Transverse colon (tissue), 4 donors: ENCODE results near the gene SMG6. TPM values are rescaled to one million over a fixed set of nuclear protein-coding genes. Genes with fewer than 3 reads are reported as not detected.

Source experiments
- DNase-seq: peaks from one replicate; pipeline ENCODE4 v3.0.0-alpha.2; 2019
- H3K27ac ChIP-seq, 4 donors: fragments of 200-600 bp; sonication (generic); 2 replicates each; pipeline ENCODE4 v1.5.1; 2016 to 2018; ENCODE audit warnings: inconsistent platforms in 4 of 4
- H3K27me3 ChIP-seq: fragments of 200-600 bp; sonication (generic); 2 replicates; pipeline ENCODE4 v1.5.1; 2017; ENCODE audit warnings: inconsistent platforms
- H3K36me3 ChIP-seq, 4 donors: fragments of 200-600 bp; sonication (generic); 2 replicates each; pipeline ENCODE4 v1.5.1; 2017 to 2019; ENCODE audit warnings: inconsistent platforms in 4 of 4
- H3K4me1 ChIP-seq, 4 donors: fragments of 200-600 bp; sonication (generic); 2 replicates each; pipeline ENCODE4 v1.5.1; 2017 to 2020; ENCODE audit warnings: inconsistent platforms in 4 of 4
- H3K4me3 ChIP-seq, 4 donors: fragments of 200-600 bp; sonication (generic); 1 replicate in 1 of 4; 2 replicates in 3 of 4; pipeline versions ENCODE4 v1.5.1 to v1.6.1; 2017 to 2019; ENCODE audit warnings: inconsistent platforms in 4 of 4
- H3K9me3 ChIP-seq, 2 donors: fragments of 200-600 bp; sonication (generic); 2 replicates each; pipeline ENCODE4 v1.5.1; 2017 to 2019; ENCODE audit warnings: inconsistent platforms in 2 of 2
- CTCF ChIP-seq, 5 experiments: fragments of 200-600 bp in 3 of 5; fragments of 450-650 bp in 2 of 5; sonication (generic) in 3 of 5; IDR thresholded peaks; 1 replicate in 2 of 5; 2 replicates in 3 of 5; pipeline ENCODE4 v1.5.1; 2016 to 2017; ENCODE audit warnings: antibody characterized with exemption in 5 of 5, inconsistent platforms in 3 of 5, mild to moderate bottlenecking in 2 of 5, moderate library complexity in 1 of 5
- EP300 ChIP-seq: sonication (generic); formaldehyde crosslinking; IDR thresholded peaks from one replicate; pipeline ENCODE4 v1.6.1; 2017; ENCODE audit warnings: antibody characterized with exemption, low read depth
- POLR2A ChIP-seq: fragments of 450-650 bp; IDR thresholded peaks from one replicate; pipeline ENCODE4 v1.6.1; 2016; ENCODE audit warnings: antibody characterized with exemption, mild to moderate bottlenecking, moderate library complexity
- POLR2AphosphoS5 ChIP-seq, 3 donors: sonication (generic); formaldehyde crosslinking; IDR thresholded peaks; one replicate each; pipeline ENCODE4 v1.6.1; 2016; ENCODE audit warnings: antibody characterized with exemption in 3 of 3
- WGBS, 2 donors: methylation state at CpG; one replicate each; pipeline ENCODE4 v1.1.5; 2018; ENCODE audit warnings: low coverage in 1 of 2; 5-methylcytosine and 5-hydroxymethylcytosine counted together
- in situ Hi-C, 4 donors: fragments of 200-750 bp; cut with MboI; loops; one replicate each; pipeline versions ENCODE4 v1.15.0 to v1.15.1; 2017; ENCODE audit warnings: low sequenced_read_pairs in 3 of 4, low pct_ligation_motif_present in 1 of 4, low pct_unique_long_range_greater_than_20kb in 1 of 4
- intact Hi-C: fragments of 100-400 bp; cut with DNase I; formaldehyde crosslinking; loops from one replicate; pipeline ENCODE4 v1.15.1; 2023; ENCODE audit warnings: low total_unique reads
- total RNA-seq, 4 donors: library from RNA; depleted of rRNA; stranded (reverse); fragments of >200 nt; gene quantifications; one replicate each; pipeline ENCODE4 v1.1.0, GENCODE V29; 2016

The SMG6 gene
- total RNA-seq, 4 donors from 2014 or later = 28.6 to 112 (median 39.1) TPM

DNA sequence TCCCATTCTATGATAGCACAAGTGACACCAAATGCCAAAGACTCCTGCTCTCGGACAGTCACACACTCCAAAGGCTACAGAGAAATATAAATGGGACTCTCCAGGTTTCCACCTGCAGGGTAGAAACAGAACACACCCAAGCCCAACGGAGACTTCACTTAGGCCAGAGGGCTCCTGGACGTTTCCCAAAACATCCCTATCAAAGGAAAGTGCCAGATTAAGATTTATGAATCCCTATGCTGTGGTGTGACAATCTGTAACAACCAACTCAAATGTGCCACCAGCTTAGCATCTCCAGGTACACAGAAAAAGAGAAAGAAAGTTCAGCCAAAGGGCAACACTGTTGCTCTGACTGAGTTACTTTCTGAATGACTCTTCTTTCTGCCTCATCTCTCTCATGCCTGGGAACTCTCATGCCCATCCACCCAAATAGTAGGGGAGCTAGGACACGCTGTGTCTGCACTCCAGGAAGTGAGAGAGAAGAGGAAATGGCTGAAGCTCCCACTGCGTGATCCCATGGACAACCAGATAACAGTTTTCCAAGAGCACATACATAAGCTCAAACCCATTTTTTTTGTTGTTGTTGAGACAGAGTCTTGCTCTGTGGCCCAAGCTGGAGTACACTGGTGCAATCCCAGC is 49.7 kb downstream of the SMG6 start:
- TF ChIP-seq CTCF (IDR thresholded peaks at IDR 0.05) = no peak
- no peak for TF ChIP-seq POLR2A
- TF ChIP-seq POLR2AphosphoS5 (IDR thresholded peaks at IDR 0.05) = no peak
- TF ChIP-seq EP300 = no peak

DNA sequence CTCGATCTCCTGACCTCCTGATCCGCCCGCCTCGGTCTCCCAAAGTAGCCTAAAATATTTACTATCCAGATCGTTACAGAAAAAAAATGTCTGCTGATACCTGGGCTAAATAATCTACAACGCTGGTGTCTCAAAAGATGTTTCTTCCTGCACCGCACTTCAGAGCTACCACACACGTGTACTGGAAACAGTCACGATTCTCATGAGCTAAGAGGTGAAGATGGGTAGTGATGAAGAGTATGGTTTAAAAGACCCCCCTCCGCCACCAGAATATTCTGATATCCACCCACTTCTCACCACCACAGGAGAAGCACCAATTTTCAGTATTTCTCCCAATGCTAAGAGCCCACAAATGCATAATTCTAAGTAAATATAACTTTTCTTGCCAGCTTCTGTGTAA is 50.2 kb downstream of the SMG6 start:
- Histone ChIP-seq H3K36me3 (peaks cover 0 to 5% (median 0%) of the 10 kb centered on the region in 4 donors), H3K4me3 (no peak overlapping the region), H3K4me1 (no peaks in the 10 kb centered on the region), H3K27ac (no peak overlapping the region), H3K27me3 (no peaks in the 10 kb centered on the region), H3K9me3 (no peaks in the 10 kb centered on the region)
- in situ Hi-C loops = no loop called here
- no peak for DNase-seq
- WGBS, 2 donors = 80 to 90% methylated on average over 9 to 10 of the region's 10 CpGs
- TF ChIP-seq EP300 (no peak), CTCF (IDR thresholded peaks at IDR 0.05) (no peak), POLR2AphosphoS5 (IDR thresholded peaks at IDR 0.05) (no peak), POLR2A (no peak)
- intact Hi-C loops = no loop called here

More for the DNA sequence above, 49.7 kb downstream of the SMG6 start:
- in situ Hi-C loops = no loop called here
- Histone ChIP-seq H3K27me3 (no peaks in the 10 kb centered on the region), H3K36me3 (peaks cover 0 to 5% (median 0%) of the 10 kb centered on the region in 4 donors), H3K27ac (no peak overlapping the region), H3K4me1 (no peaks in the 10 kb centered on the region), H3K9me3 (no peaks in the 10 kb centered on the region), H3K4me3 (no peak overlapping the region)
- no peak for DNase-seq
- intact Hi-C loops = no loop called here
- 63% methylated on average over 5 of the region's 5 CpGs; no CpG with 5 or more reads in 1 of the 2 donors for WGBS, 2 donors

- peaks cover 0 to 5% (median 0%) of the 10 kb centered on the region in 4 donors for H3K36me3 ChIP-seq
- intact Hi-C loops (no loop called here), in situ Hi-C loops (no loop called here)
- 85 to 100% methylated on average over 1 to 5 of the region's 5 CpGs for WGBS, 2 donors
- no peak overlapping the region for H3K27ac ChIP-seq
- H3K27me3 ChIP-seq = no peaks in the 10 kb centered on the region
- no peak for DNase-seq
- no peak overlapping the region for H3K4me3 ChIP-seq
- no peaks in the 10 kb centered on the region for H3K4me1 ChIP-seq
- H3K9me3 ChIP-seq = no peaks in the 10 kb centered on the region
- TF ChIP-seq EP300 = no peak
These were observed 52.5 kb downstream of the SMG6 start for GRCh38 chr17:2251098-2251497.

DNA sequence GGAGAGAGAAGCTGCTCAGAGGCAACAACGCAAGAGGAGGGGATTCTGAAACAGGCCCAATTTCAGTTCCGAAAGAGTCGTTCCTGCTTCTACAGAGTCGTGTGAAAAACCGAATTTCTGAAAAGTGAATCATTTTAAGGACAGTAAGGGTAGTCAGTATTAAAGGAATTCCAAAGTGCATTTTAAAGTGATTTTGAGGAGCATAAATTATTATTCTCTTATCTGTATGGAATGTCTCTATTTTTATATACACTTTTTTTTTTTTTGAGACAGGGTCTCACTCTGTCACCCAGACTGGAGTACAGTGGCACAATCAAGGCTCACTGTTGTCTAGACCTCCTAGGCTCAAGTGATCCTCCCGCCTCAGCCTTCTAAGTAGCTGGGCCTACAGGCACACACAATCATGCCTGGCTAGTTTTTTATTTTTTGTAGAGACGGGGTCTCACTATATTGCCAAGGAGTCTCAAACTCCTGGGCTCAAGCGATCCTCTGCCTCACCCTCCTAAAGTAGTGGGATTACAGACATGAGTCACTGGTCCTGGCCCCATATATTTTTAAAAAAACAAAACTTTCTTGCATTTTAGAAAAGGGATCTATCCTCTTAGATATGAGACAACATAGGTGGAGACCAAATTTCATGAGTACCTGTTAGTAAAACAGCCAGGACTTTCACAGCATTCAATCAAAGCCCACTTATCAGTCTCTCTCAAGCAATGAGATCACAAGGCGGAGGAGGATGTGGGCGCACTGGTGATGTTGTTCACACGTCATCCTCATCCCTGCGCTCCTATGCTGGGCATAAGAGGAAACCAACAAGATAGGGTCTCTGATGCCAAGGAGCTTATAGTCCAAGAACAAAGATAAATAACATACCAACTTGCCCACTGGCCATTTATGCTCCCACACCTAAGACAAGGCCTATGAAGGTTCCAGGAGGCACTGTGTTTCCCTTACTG is 53.2 kb downstream of the SMG6 start:
- H3K36me3 ChIP-seq = peaks cover 0 to 5% (median 0%) of the 10 kb centered on the region in 4 donors
- H3K27ac ChIP-seq = no peak overlapping the region
- no peak for DNase-seq
- H3K4me3 ChIP-seq = no peak overlapping the region
- no peaks in the 10 kb centered on the region for H3K4me1 ChIP-seq
- intact Hi-C loops (no loop called here), in situ Hi-C loops (no loop called here)
- TF ChIP-seq POLR2A (no peak), POLR2AphosphoS5 (IDR thresholded peaks at IDR 0.05) (no peak), CTCF (IDR thresholded peaks at IDR 0.05) (no peak), EP300 (no peak)
- no peaks in the 10 kb centered on the region for H3K27me3 ChIP-seq
- 87 to 92% methylated on average over 9 to 12 of the region's 12 CpGs for WGBS, 2 donors
- no peaks in the 10 kb centered on the region for H3K9me3 ChIP-seq
